T-helper 1 cell treated with Interleukin-12 subunit alpha and Interleukin-12 subunit beta and Interleukin-4 antibody, amounts not matched to agents 30 ng/mL and 1 ng/mL, for 36 hours (primary cell): ENCODE results near the gene ARPC1B. TPM values are rescaled to one million over a fixed set of nuclear protein-coding genes. Genes with fewer than 3 reads are reported as not detected.

Experiments
- intact Hi-C: fragments of 100-400 bp; cut with micrococcal nuclease; formaldehyde crosslinking; loops from one replicate; pipeline ENCODE4 v1.15.1; 2024
- total RNA-seq: library from RNA; stranded (reverse); gene quantifications from 2 replicates; pipeline ENCODE4 v1.2.3, GENCODE V29; 2022

The ARPC1B gene
- total RNA-seq, 1 donor from 2014 or later: 405 TPM

DNA sequence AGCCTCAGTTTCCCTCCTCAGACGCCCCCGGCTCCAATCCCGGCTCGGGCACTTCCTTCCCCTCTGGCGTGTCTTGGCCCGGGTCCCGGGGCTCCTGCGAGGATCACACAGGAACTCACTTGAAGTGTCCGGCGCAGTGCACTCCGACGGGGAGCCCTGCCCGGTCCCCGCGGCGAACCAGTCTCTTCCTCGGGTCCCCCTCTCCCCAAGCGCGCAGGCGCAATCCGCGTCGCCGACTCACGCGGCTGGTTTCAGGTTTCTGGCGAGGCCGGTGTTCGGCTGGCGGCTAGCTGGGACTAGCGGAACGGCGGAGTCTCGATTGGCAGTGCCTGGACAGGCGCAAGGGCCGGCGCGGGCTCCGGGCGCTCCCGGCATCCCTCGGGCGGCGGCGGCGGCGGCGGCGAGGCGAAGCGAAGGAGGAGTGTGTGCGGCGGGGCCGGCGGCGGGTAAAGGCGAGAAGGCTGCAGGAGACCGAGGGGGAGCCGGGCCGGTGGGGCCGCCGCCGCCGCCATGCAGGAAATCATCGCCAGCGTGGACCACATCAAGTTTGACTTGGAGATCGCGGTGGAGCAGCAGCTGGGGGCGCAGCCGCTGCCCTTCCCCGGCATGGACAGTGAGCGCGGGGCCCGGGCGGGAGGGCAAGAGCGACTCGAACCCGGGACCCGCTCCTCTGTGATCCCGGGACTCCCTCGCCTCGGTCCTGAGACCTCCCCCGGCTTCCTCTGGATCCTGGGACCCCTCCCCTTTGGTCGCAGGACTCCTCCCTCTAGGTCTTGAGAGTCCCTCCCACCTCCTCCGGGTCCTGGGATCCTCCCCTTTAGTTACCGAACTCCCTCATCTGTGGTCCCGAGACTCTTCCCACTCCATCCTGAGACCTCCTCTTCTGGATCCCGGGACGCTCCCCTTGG is 64.3 kb downstream of the ARPC1B start, which contains the start of the genes CPSF4 and PTCD1:
TSS of gene CPSF4 (plus strand) at position 371 of the 908 bp plus-strand sequence. CDS start at position 511, 140 bp downstream.
TSS of gene PTCD1 (minus strand) at position 226 of the 908 bp plus-strand sequence. CDS start 3,556 bp downstream, outside the sequence.
- intact Hi-C loops: loop anchor here (1.0 kb wide), 6 partner anchors 27 to 119 kb away; partner anchors contain the start of genes ATP5MF, BUD31, PDAP1 and ZKSCAN5

GRCh38 chr7:99440195-99440594 is 65.7 kb downstream of the ARPC1B start:
- intact Hi-C loops: no loop called here

Other genes starting within 250 kb of the ARPC1B start
- 18.9 and 19.2 TPM in 2 replicates for gene SMURF1, start 230.6 kb upstream of the ARPC1B start, total RNA-seq
- gene KPNA7, start 166.6 kb upstream of the ARPC1B start, total RNA-seq: not detected in 2 replicates
- gene MYH16, start 101.9 kb upstream of the ARPC1B start, total RNA-seq: not detected in 2 replicates
- gene ARPC1A, start 48.8 kb upstream of the ARPC1B start, total RNA-seq: 60.3 and 67.1 TPM in 2 replicates
- gene PDAP1, start 33.9 kb downstream of the ARPC1B start, total RNA-seq: 102 and 107 TPM in 2 replicates
- gene BUD31, start 34.2 kb downstream of the ARPC1B start, total RNA-seq: 111 and 118 TPM in 2 replicates
- 10.0 and 11.8 TPM in 2 replicates for gene PTCD1, start 64.1 kb downstream of the ARPC1B start, total RNA-seq
- gene CPSF4, start 64.2 kb downstream of the ARPC1B start, total RNA-seq: 68.0 and 70.2 TPM in 2 replicates
- 341 and 351 TPM in 2 replicates for gene ATP5MF, start 91.4 kb downstream of the ARPC1B start, total RNA-seq
- gene ZNF789, start 98.2 kb downstream of the ARPC1B start, total RNA-seq: 27.5 and 28.5 TPM in 2 replicates
- 60.1 and 61.7 TPM in 2 replicates for gene ZNF394, start 125.6 kb downstream of the ARPC1B start, total RNA-seq
- gene ZKSCAN5, start 129.9 kb downstream of the ARPC1B start, total RNA-seq: 11.4 and 12.6 TPM in 2 replicates
- 4.2 and 4.5 TPM in 2 replicates for gene FAM200A, start 177.4 kb downstream of the ARPC1B start, total RNA-seq
- gene ZNF655, start 183.9 kb downstream of the ARPC1B start, total RNA-seq: 102 and 108 TPM in 2 replicates
- gene TMEM225B, start 223.5 kb downstream of the ARPC1B start, total RNA-seq: 1.4 and 1.6 TPM in 2 replicates
- 26.8 and 28.9 TPM in 2 replicates for gene ZSCAN25, start 242.2 kb downstream of the ARPC1B start, total RNA-seq